22Rv1 (cell line): ENCODE data around the gene GRAMD1B.

ENCODE experiments used
- CTCF ChIP-seq: fragments of 450-650 bp; IDR thresholded peaks from 2 replicates; pipeline ENCODE4 v1.5.1; 2017; ENCODE audit warnings: mild to moderate bottlenecking
- ZFX ChIP-seq: fragments of 450-650 bp; IDR thresholded peaks from 2 replicates; pipeline ENCODE4 v1.6.1; 2017; ENCODE audit warnings: antibody characterized with exemption, borderline replicate concordance

GRCh38 chr11:123381149-123381548 is 48.9 kb upstream of the GRAMD1B start:
- TF ChIP-seq CTCF (no peak), ZFX (no peak)
